ENCODE data around the gene TARBP1.

GRCh38 chr1:234401658-234402057 is 77.3 kb downstream of the TARBP1 start:
- TF ChIP-seq RAD21 (IDR thresholded peaks at IDR 0.05; ENCODE audit: low read length) (no peak), POLR2A (IDR thresholded peaks at IDR 0.05; ENCODE audit: low read depth, low read length) (no peak), CTCF (conservative IDR thresholded peaks at IDR 0.05; ENCODE audit: low read depth, low read length) (no peak), BHLHE40 (IDR thresholded peaks at IDR 0.05; ENCODE audit: low read depth, low read length) (no peak), RCOR1 (IDR thresholded peaks at IDR 0.05; ENCODE audit: insufficient replicate concordance, low read length) (no peak), RFX5 (IDR thresholded peaks at IDR 0.05; ENCODE audit: low read depth, low read length) (no peak)

Data from IMR-90 (cell line).